ENCODE data around the gene HTD2. TPM values are rescaled to one million over a fixed set of nuclear protein-coding genes. Genes with fewer than 3 reads are reported as not detected.

The HTD2 gene
- total and polyA plus RNA-seq, 9 donors: 7.3 to 12.0 (median 9.2) TPM

GRCh38 chr3:58357402-58357801, 51.1 kb downstream of the HTD2 start:
- Histone ChIP-seq H3K9me3 (no peaks in the 10 kb centered on the region), H3K27ac (no peak overlapping the region), H3K36me3 (no peaks in the 10 kb centered on the region), H3K27me3 (no peaks in the 10 kb centered on the region), H3K4me1 (ENCODE audit: insufficient read depth) (no peaks in the 10 kb centered on the region), H3K4me3 (no peak overlapping the region)
- TF ChIP-seq POLR2A (IDR thresholded peaks at IDR 0.05): no peak
- no peak for TF ChIP-seq EP300 (IDR thresholded peaks at IDR 0.05)
- TF ChIP-seq, protein P1, sequence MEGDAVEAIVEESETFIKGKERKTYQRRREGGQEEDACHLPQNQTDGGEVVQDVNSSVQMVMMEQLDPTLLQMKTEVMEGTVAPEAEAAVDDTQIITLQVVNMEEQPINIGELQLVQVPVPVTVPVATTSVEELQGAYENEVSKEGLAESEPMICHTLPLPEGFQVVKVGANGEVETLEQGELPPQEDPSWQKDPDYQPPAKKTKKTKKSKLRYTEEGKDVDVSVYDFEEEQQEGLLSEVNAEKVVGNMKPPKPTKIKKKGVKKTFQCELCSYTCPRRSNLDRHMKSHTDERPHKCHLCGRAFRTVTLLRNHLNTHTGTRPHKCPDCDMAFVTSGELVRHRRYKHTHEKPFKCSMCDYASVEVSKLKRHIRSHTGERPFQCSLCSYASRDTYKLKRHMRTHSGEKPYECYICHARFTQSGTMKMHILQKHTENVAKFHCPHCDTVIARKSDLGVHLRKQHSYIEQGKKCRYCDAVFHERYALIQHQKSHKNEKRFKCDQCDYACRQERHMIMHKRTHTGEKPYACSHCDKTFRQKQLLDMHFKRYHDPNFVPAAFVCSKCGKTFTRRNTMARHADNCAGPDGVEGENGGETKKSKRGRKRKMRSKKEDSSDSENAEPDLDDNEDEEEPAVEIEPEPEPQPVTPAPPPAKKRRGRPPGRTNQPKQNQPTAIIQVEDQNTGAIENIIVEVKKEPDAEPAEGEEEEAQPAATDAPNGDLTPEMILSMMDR (IDR thresholded peaks at IDR 0.05): no peak
- intact Hi-C loops (cut with DNase I): no loop called here
- 95 to 98% (median 97%) methylated on average over 3 of the region's 3 CpGs for WGBS, 3 donors
- DNase-seq: no peak

DNA sequence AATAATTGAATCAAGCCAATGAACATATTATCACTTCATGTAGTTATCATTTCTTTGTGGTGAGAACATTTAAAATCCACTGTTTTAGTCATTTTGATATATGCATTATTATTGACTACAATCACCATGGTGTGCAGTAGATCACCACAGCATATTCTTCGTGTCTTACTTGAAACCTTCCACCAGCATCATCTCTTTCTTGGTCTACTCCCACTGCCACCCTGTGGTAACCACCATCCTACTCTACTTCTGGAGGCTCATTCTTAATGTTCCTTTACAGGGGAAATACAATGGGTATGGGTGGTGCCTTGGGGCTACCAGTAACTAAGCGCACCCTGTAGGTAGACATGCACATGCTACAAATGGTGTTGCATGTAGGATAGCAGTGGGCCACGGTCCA, 51.8 kb downstream of the HTD2 start:
- no peak for DNase-seq
- intact Hi-C loops (cut with DNase I): no loop called here
- Histone ChIP-seq H3K9me3 (no peaks in the 10 kb centered on the region), H3K4me3 (no peak overlapping the region), H3K27me3 (no peaks in the 10 kb centered on the region), H3K4me1 (ENCODE audit: insufficient read depth) (no peaks in the 10 kb centered on the region), H3K36me3 (no peaks in the 10 kb centered on the region), H3K27ac (no peak overlapping the region)
- TF ChIP-seq EP300 (IDR thresholded peaks at IDR 0.05) (no peak), POLR2A (IDR thresholded peaks at IDR 0.05) (no peak)
- TF ChIP-seq, protein P1 (IDR thresholded peaks at IDR 0.05): no peak
- WGBS, 3 donors: 94 to 97% (median 95%) methylated on average over 3 of the region's 3 CpGs

DNA sequence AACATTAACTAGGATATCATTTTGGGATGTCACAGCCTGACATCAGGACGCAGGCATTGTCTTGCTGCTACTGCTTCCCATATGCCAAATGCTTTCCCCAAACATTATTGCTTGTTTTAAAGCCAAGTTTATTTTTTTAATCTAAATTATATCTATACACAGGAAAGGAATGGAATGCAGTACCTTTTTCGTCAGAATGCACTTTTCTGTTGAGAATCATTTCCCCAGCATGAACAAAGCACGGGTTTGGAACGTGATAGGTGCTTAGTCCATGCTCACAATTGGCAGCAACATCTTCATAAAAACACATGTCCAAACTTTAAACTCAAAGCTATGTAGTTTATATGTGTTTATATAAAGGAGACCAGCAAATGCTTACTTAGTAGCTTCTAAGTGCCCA, 52.5 kb downstream of the HTD2 start:
- H3K27ac ChIP-seq: no peak overlapping the region
- H3K36me3 ChIP-seq: no peaks in the 10 kb centered on the region
- no peaks in the 10 kb centered on the region for H3K4me1 ChIP-seq (ENCODE audit: insufficient read depth)
- H3K9me3 ChIP-seq: no peaks in the 10 kb centered on the region
- no peak overlapping the region for H3K4me3 ChIP-seq
- intact Hi-C loops (cut with DNase I): no loop called here
- no peaks in the 10 kb centered on the region for H3K27me3 ChIP-seq
- 72 to 82% (median 73%) methylated on average over 4 of the region's 4 CpGs for WGBS, 3 donors
- DNase-seq: no peak
- TF ChIP-seq EP300 (IDR thresholded peaks at IDR 0.05): no peak
- no peak for TF ChIP-seq POLR2A (IDR thresholded peaks at IDR 0.05)

DNA sequence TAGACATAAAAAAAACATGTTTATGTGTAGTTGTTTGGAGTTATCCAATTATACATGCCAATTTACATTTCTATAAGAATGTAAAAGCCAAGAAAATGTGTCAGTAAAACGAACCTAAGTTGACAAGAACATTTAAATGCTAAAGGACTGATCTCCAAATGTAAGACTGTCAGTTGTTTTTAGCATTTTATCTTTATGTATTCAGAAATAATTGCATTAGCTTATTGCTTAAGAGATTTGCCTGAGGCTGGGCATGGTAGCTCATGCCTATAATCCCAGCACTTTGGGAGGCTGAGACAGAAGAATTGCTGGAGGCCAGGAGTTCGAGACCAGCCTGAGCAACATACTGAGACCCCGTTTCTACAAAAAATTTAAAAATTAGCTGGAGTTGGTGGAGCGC, 53.3 kb downstream of the HTD2 start:
- TF ChIP-seq POLR2A (IDR thresholded peaks at IDR 0.05): no peak
- no peak for TF ChIP-seq EP300 (IDR thresholded peaks at IDR 0.05)
- TF ChIP-seq, protein P1 (IDR thresholded peaks at IDR 0.05): no peak
- Histone ChIP-seq H3K9me3 (no peaks in the 10 kb centered on the region), H3K4me1 (ENCODE audit: insufficient read depth) (no peaks in the 10 kb centered on the region), H3K27me3 (no peaks in the 10 kb centered on the region), H3K36me3 (no peaks in the 10 kb centered on the region), H3K4me3 (no peak overlapping the region), H3K27ac (no peak overlapping the region)
- intact Hi-C loops (cut with DNase I): no loop called here
- WGBS, 3 donors: 91 to 93% (median 93%) methylated on average over 4 of the region's 4 CpGs
- DNase-seq: no peak

- intact Hi-C loops (cut with DNase I): no loop called here
Measured at GRCh38 chr3:58361866-58362265, 55.5 kb downstream of the HTD2 start.

More at GRCh38 chr3:58361866-58362265, 55.5 kb downstream of the HTD2 start:
- Histone ChIP-seq H3K9me3 (peaks cover 0 to 2% of the 10 kb centered on the region in 2 donors), H3K4me3 (no peak overlapping the region), H3K36me3 (no peaks in the 10 kb centered on the region), H3K4me1 (ENCODE audit: insufficient read depth) (no peaks in the 10 kb centered on the region), H3K27me3 (no peaks in the 10 kb centered on the region), H3K27ac (no peak overlapping the region)
- DNase-seq: no peak
- TF ChIP-seq, protein P1 (IDR thresholded peaks at IDR 0.05): no peak
- TF ChIP-seq EP300 (IDR thresholded peaks at IDR 0.05): no peak
- no peak for TF ChIP-seq POLR2A (IDR thresholded peaks at IDR 0.05)
